ENCODE results near the gene AASDH. TPM values are rescaled to one million over a fixed set of nuclear protein-coding genes. Genes with fewer than 3 reads are reported as not detected.

The AASDH gene, protein sequence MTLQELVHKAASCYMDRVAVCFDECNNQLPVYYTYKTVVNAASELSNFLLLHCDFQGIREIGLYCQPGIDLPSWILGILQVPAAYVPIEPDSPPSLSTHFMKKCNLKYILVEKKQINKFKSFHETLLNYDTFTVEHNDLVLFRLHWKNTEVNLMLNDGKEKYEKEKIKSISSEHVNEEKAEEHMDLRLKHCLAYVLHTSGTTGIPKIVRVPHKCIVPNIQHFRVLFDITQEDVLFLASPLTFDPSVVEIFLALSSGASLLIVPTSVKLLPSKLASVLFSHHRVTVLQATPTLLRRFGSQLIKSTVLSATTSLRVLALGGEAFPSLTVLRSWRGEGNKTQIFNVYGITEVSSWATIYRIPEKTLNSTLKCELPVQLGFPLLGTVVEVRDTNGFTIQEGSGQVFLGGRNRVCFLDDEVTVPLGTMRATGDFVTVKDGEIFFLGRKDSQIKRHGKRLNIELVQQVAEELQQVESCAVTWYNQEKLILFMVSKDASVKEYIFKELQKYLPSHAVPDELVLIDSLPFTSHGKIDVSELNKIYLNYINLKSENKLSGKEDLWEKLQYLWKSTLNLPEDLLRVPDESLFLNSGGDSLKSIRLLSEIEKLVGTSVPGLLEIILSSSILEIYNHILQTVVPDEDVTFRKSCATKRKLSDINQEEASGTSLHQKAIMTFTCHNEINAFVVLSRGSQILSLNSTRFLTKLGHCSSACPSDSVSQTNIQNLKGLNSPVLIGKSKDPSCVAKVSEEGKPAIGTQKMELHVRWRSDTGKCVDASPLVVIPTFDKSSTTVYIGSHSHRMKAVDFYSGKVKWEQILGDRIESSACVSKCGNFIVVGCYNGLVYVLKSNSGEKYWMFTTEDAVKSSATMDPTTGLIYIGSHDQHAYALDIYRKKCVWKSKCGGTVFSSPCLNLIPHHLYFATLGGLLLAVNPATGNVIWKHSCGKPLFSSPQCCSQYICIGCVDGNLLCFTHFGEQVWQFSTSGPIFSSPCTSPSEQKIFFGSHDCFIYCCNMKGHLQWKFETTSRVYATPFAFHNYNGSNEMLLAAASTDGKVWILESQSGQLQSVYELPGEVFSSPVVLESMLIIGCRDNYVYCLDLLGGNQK
- total RNA-seq (2014; rRNA removed; shearing (Covaris generic)) = 6.0 and 6.9 TPM in 2 replicates

DNA sequence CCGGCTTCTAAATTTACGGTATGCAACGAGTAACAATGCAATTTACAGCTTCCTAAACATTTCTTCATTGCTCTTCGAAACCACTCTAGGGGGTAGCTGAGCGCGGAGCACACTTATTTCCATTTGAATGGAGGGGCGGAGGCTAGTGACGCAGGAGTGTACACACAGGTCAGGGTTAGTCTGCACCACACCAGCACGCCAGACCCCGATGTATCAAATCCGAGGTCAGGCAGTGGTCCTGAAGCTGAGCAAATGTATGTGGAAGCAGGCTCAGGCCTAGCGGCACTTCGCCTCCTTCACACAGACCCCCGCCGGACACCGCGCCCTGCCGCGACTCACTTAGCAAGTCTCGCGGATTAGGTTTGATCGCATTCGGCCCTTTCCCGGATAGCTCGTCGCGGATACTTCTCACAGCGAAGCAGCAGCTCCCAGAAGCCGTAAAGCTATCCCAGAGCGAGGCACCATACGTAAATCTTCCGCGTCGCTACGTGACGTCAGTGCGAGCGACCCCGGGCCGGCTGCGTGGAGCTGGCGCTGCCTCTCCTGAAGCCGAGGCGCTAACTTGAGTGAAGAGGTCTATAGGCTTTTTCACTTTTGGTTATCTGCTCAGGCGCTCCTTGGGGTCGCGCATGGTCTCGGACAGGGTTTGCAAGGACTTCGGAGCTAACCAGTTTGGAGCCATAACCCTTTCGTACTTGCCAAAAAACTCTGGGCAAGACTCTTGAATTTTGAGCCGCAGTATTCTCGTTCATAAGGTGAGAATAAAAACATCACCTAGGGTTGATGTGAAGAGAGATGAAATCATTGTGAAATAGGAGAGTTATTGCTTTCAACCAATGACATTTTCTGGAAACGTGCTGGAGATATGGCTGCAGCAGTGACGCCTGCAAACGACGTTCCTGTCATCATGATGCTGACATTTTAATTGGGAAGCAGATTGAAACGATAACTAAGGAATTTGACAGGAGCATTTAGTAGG, at the start of gene AASDH:
TSS of gene AASDH (minus strand) at position 469 of the 979 bp plus-strand sequence. CDS start 3,192 bp downstream, outside the sequence.
- peak; percentile 90 for DNase-seq (ENCODE audit: low spot score)

DNA sequence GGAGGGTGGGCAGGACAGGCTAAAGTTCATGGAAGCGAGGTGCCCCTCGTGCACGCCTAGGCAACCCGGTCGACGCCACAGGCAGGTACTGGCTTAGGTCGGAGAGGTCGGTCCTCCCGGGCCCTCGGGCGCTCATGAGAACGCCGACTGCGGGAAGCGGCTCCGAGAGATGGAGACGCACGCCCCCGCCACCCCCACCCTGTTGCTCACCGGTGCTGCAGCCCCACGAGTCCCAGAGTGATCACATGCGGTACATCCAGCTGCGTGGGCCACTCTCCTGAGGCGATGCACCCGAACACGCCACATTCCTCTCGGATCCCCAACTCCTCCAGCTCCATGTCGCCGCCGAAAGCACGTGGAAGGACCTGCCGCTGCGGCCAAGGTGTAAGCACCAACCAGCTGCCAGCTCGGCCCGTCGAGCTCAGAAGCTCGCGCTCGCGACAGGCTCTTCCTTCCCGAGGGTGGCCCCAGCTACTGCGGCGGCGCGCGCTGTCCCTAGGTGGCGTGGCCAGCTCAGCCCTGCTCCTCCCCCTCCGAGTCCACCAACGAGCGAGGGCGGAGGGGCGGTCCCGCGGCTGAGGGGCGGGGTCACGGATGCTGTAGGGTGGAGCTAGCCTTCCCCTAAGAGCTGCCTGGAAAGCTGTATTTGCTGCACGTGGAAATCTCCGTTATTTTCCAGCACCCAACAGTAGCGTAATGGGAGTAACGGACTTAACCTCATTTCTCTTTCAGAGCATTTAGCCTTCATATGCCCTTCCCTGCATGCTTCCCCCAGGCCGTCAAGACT, 48.0 kb upstream of the AASDH start, which contains the start of gene PPAT:
TSS of gene PPAT (minus strand) at position 476 of the 787 bp plus-strand sequence. CDS start at position 338, 138 bp downstream.
- DNase-seq (ENCODE audit: low spot score) = peak; percentile 95

DNA sequence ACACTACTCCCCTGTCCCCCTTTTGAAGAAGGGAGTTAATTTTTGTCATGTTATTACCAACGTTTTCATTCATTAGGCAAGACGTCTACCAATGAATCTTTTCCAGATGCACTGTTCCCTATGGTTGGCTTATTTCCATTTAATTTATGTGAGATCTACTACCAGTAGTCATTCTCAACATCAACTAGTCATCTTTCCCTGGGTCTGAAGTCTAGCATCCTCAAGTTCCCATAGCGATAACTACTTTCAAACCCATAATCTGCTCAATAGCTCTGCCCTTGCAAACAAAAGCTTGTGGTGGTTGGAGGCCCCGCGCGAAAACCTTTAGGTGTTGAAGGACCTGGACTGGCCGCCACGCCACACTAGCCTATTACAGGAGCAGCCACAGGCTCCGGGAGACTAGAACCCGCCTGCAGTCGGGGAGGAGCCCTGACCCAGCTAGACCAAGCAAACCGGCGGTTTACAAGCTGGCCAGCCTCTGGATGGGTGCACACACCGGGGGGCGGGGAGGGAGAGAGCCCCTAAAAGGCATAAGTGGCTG, 47.4 kb upstream of the AASDH start:
- peak; percentile 60 for DNase-seq (ENCODE audit: low spot score)

DNA sequence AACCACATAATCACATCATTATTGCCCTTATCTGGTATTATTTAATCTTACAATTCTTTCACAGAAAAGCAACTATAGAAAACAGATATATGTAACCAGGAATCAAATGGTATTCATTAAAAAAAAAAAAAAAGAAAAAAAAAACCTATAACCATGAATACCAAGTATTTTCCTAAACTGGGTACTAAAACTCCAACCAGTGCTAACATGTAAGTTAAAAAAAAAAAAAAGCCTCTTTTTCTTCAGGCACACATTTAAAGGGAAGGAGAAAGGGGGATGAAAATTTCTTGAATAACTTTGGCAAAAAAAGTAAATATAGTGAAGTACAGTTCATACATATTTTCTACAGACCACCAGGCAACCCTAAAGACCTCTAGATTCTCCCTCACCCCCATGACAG, 46.0 kb upstream of the AASDH start:
- DNase-seq (ENCODE audit: low spot score) = no peak

DNA sequence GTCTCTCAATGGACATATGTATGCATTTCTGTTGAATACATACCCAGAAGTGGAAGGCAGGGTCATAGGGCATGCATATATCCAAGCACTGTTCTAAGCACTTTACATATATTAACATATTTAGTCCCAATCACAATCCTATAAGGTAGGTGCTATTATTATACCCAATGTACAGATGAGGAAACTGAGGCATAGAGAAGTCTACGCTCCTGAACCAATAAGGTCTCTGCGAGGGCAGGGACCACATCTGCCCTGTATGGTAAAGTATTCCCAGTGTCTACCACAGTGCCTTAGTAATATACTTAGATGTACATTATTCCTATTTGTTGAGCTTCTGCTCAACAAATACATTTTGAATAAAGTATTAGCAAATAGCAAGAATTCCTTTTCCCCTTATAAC, 42.9 kb upstream of the AASDH start:
- DNase-seq (ENCODE audit: low spot score) = no peak

DNA sequence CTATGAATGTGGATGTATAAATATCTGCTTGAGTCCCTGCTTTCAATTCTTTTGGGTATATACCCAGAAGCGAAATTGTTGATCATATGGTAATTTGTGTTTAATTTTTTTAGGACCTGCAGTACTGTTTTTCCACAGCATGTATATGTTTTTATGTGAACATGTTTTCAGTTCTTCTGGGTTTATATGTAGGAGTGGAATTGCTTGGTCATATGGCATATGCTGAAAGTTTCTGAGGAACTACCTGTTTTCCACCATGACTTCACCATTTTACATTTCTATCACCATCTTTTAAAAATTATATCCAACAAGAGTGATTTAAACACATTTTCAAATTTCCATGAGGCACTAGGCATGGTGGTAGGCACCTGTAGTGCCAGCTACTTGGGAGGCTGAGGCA, 39.9 kb upstream of the AASDH start:
- no peak for DNase-seq (ENCODE audit: low spot score)

DNA sequence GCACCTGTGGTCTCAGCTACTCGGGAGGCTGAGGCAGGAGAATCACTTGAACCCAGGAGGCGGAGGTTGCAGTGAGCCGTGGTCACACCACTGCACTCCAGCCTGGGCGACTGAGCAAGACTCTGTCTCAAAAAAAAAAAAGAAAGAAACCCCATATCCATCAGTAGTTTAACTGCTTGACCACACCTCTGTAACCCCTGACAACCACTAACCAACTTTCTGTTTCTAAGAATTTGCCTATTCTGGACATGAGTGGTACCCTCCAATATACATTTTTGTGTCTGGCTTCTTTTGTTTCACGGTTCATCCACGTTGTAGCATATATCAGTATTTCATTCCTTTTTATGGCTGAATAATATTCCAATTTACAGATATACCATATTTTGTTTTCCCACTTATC, 39.0 kb upstream of the AASDH start:
- no peak for DNase-seq (ENCODE audit: low spot score)

DNA sequence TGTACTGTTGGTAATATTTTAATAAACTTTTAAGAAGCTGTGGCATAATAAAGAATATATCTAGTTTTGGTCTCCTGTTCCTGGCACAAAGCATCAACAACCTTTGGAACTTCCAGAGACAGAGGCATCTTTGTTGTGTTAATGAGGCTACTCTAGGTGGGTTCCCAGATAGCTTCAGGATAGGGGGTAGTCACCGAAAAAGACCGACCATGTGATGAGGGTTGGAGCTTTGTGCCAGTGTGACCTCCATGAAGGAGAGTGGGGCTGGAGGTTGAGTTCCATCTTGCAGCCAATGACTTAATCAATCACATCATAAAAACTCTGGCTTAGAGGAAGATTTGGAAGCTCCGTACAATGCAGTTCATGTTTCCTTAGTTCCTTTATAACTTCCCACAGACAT, 38.2 kb upstream of the AASDH start:
- DNase-seq (ENCODE audit: low spot score) = no peak

DNA sequence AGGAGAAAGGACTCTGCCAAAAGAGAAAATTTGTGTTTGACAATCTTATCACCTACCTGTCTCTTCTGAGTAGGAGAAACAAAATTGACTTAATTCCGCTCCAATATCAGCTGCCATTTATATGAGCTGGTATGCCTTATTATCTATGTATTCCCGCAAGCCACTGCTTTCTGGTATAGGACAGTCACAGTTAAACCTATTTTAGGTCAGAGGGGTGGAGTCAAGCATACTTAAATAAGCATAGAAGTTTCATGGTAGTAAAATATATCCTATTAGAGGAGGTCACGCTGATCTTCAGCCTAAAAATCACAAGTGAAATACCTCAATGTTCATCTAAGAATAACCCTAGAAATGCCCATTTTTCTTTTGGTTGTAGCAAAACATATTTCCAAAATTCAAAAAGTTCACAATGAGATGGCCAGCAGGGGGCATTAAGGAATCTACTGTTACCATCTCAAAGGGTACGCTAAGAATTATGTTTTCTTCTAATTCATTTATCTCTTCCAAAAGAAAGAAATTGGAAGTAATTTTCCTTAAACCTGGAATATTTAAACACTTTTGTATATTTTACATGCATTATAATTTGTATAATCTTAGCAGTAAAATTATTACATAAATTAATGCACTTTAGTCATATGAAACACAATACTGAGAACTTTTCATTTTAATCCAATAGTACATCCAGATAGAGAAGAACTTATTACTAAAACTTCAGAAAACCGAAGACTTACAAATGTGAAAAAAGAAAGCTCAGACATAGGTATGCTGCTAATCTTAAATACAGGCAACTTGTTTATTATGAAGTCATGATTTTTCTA, 37.6 kb upstream of the AASDH start:
- peak; percentile 18 for DNase-seq (ENCODE audit: low spot score)

DNA sequence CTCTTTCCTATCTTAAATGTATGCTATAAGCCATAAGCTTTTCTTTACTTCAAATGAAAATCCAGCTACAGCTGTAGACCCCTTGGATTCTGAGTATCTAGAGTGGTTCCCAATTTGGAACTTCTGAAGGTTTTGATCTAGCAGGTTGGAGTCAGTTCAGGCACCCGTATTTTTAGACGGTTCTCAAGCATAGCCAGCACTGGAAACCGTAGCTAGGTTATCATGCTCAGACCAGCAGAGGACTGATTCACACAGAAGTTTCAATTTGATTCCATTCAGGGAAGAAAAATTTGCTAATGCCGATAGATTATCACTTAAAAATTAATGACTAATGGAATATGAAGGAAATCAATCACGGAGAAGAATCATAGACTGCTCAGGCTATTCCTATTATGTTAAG, 36.9 kb upstream of the AASDH start:
- DNase-seq (ENCODE audit: low spot score) = no peak

DNA sequence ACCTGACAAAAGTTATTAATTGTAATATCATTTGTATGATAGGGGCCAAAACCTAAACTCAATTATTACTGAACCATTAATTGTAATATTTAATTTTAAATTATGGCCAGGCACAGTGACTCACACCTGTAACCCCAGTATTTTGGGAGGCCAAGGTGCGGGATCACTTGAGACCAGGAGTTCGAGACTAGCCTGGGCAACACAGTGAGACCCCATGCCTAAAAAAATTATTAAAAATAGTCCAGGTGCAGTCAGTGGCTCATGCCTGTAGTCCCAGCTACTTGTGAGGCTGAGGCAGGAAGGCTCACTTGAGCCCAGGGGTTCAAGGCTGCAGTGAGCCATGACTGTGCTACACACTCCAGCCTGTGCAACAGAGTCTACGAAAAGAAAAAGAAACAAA, 30.1 kb upstream of the AASDH start:
- no peak for DNase-seq (ENCODE audit: low spot score)

DNA sequence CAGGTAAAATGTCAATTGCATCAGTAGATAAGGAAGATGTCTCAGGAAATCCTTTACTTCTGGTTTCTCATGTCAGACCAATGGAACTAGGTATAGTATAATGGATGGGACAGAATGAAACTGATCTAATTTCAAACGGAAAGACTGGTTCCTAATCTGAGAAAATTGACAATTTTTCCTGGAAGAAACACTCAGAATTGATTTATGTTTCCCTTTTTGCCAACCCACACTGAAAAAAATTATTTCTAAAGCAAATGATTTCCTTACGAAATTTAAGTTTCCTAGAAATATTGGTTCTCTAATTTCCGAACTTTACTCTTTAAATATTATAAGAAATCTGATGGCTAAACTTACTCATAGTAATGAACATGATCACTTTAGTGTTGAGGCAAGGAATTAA, 29.1 kb upstream of the AASDH start:
- DNase-seq (ENCODE audit: low spot score) = no peak

DNA sequence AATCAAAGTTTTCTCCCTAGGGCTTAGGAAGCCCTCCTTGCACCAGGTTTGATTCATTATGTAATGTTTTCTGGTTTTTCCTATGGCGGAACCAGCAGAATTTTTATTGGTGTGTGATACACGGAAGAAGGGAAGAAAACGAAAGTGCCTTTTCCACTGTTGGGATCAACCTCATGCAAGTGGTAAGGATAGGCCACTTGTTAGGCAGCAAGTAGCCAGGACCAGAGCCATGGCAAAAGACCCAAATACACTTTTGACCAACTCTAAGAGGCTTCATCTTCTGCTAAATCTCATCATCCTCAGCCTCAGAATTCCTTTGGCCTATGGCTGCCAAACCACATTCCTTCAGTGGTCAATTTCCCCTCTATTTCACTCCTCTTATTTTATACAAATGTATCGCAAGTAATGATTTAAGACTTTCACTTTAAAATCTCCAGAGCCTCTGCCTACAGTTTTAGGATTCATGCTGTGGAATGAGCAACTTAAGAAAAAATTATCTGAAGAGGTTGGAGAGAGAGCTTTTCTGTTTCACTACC, 26.9 kb upstream of the AASDH start:
- peak; percentile 40 for DNase-seq (ENCODE audit: low spot score)

DNA sequence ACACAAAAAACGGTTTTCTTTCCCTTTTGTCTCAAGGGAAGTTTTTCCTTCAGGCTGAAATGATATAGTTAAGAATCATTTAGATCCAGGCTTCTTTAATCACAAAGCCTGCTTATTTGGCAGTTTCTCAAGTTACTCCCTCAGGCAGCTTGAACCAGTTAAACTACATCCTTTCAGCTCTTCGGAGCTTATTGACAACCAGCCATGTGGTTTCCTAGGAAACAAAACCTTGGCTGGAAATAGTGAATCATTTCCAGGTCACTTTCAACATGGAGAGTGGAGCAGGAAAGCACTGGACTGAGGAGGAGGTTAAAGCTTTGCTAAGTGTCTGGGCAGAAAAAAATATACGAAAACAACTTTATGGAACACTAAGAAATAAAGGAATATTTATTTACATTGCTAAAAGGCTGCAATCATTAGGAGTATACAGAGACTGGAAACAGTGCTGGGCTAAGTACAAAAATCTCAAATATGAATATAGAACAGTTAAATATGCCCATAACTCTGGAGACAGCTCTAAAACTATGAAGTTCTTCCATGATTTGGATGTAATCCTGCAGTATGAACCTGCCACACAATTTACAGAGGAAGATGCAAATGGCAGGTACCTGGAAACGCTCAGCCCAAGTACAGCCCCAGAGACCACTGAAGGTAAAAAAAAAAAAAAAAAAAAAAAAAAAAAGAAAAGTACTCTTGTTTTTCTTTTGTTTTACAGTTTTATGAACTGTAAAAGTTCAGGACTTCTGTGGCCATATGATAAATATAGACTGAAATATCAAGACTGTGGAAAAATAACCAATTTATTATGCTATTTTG, 23.2 kb upstream of the AASDH start:
- DNase-seq (ENCODE audit: low spot score) = peak; percentile 84

DNA sequence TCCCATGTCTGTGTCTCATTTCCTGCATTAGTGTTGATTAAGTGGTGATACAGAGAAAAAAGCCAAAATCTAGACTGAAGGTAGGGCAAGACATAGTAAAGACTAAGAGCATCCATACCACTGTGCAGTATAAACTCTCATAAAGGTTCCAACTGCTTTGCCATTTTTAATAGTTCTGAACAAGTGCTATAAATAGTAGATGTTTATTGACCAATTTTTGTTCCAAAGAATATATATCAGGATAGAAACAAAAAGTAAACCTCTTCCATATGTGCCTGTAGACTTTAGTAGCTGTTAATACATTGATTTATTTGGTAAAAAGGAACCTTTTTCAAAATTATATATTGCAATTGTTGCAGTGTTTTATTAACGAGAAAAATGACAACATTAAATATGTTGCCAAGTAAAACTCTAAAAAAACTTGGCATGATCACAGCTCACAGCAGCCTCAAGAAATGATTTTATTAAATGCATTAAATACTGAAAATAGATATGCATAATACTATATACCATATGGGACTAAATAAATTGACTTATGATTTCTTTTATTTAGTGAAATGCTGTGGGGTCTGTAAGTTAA, 22.3 kb upstream of the AASDH start:
- DNase-seq (ENCODE audit: low spot score) = no peak

DNA sequence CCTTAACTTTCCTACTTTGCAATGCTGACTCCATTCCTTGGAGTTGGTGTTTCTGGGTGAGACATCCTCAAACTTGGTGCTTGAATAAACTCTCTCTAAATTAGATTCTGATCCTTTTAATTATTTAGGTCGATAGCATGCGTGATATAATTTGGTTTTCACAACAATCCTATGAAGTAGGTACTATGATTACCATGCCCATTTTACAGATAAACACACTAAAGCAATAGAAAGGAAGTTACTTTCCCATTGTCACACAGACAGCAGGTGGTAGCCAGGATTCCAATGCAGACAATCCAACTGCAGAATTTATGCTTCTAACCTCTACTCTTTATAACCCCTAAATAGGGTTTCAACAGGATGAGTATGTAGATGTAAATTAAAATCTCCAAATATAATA, 21.7 kb upstream of the AASDH start:
- DNase-seq (ENCODE audit: low spot score) = no peak

DNA sequence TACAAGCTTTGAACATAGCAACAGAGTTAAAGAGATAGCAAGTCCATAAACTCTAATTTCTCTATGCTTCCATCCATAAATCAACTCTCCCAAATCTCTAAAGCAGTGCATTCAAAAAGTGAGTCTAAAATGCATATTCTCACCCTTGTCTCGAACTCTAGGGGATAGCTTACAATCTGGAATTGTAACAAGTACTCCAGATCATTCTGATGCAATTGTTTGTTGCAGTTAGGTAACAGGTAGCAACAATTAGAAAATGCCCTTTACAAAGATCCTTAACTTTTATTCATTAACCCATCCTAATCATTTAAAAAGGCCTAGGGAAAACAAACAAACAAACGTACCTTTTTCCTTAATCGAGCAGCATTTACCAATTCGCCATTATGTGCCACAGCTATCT, 18.9 kb upstream of the AASDH start:
- DNase-seq (ENCODE audit: low spot score) = no peak

DNA sequence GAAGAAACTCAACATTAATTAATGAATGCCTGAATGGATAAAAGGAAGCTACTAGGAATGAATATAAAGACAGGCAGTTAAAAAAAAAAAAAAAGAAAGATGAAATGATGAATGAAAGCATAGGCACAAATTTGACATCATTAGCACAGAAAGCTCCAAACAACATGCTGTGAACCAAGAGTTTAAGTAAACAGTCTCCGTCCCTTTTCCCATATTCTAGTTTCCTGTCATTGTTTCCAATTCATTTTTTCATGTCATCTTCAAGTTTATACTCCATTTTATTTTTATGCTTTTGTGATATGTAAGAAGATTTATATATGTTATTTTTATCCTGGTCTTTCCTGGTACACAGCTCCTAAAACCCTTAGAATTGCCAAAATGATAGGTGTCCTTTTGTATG, 17.7 kb upstream of the AASDH start:
- DNase-seq (ENCODE audit: low spot score) = no peak

All from A172 (cell line).